HG03575 (cell line): ENCODE data around the gene APMAP.
"Not testable (repeated sequence)": the region's sequence is repeated elsewhere in the genome, so short reads cannot be mapped to it uniquely, and the experiment has no call there.

Source experiments
- ATAC-seq: cut with Tn5 transposase; IDR thresholded peaks from one replicate; pipeline ENCODE4 v1.9.1; 2021; ENCODE audit not compliant: unreplicated experiment, insufficient number of reproducible peaks, low FRiP score; ENCODE audit errors: extremely low read depth

The APMAP gene

GRCh38 chr20:24929259-24929658 is 63.3 kb downstream of the APMAP start:
- not testable (repeated sequence) for ATAC-seq

GRCh38 chr20:24920706-24921105 is 71.8 kb downstream of the APMAP start:
- not testable (repeated sequence) for ATAC-seq

- not testable (repeated sequence) for ATAC-seq
These were observed 72.9 kb downstream of the APMAP start for GRCh38 chr20:24919665-24920064.

- no peak for ATAC-seq
These were observed 73.7 kb downstream of the APMAP start for GRCh38 chr20:24918579-24919566.

GRCh38 chr20:24917797-24918578 is 74.6 kb downstream of the APMAP start:
- ATAC-seq: no peak

GRCh38 chr20:24917056-24917455 is 75.5 kb downstream of the APMAP start:
- no peak for ATAC-seq

DNA sequence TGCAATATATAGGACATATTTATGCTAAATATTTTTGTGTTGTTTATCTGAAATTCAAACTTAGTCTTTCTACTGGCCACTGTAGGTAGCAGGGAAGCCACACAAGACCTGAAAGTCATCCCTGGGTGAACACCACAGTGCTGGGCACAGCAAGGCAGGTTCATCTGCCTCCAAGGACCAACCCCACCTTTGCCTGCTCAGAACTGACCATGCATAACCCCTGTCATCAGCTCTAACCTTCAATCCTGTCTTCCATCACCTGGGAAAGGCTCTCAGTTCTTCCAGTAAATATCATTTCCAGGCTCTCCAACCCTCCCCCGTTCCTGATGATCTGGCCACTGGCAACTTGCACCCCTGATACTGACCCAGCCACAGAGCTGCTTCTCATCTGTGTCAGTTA is 76.1 kb downstream of the APMAP start:
- ATAC-seq: no peak

- no peak for ATAC-seq
These were observed 76.7 kb downstream of the APMAP start for GRCh38 chr20:24915892-24916291.

GRCh38 chr20:24915440-24915839 is 77.1 kb downstream of the APMAP start:
- ATAC-seq: no peak

DNA sequence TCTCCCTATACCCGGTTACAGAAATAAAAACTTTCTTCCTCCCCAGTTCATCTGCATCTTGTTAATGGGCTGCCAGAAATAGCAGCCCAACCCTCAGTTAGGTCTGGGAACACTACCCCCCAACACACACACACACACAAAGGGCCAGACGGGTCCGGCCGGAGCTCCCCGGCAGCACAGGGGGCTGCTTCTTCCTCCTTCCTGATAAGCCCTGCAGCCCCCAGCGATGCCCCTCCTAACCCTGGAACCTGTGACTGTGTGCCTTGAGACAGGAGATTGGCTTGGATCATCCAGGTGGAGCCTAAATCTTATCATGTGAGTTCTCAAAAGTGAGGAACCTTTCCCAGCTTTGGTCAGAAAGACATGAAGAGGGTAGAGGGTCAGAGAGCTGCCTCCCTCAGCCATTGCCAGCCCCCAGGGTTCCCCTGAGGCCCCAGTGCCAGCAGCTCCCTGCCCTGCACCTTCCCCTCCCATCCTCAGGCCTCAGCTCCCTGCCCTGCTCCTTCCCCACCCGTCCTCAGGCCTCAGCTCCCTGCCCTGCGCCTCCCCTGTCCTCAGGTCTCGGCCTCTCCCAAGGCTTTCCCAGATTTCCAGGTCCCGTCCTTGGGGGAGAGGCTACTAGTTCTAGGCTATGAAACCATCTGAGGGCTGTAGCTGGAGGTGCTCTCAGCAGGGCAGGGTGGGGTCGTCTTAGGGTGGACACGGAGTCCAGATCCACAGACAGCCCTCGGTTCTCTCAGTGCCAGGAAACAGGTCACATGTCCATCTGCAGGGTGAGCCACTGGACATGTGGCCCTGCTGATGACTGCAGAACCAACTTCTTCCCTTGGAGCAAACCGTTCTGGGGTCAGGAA is 77.9 kb downstream of the APMAP start:
- ATAC-seq: no peak

DNA sequence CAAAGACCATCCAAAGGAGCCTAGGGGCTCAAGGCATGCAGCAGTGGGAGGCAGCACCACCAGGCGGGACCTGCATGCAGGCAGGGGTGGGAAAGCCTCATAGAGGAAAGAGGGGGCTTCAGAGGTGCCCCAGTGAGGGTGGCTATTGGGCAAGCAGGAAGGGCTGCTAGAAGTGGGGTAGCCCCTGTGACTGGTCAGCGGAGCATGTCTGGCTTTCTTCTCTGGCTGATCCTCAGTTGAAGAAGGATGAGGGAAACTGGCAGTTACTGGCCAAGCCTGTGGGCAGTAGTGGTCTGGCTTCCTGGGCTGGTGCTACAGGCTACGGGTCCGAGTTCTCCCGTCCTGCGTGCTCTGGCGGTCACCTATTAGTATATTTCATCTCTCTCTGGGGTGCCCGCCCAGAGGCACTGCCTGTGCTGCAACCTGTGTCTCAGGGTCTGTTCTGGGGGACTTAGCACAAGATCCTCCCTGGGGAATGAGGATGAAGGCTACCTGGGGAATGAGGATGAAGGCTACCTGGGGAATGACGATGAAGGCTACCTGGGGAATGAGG is 79.4 kb downstream of the APMAP start:
- no peak for ATAC-seq
